K562 (cell line): ENCODE measurements around the gene ROPN1L. TPM values are rescaled to one million over a fixed set of nuclear protein-coding genes. Genes with fewer than 3 reads are reported as not detected.

Source experiments
- BCL6 ChIP-seq: fragments of 250-450 bp; sonication (Bioruptor Pico); IDR thresholded peaks from 2 replicates; pipeline ENCODE4 v1.4.0; 2020
- BDP1 ChIP-seq: IDR thresholded peaks from 3 replicates; pipeline ENCODE4 v1.6.1; 2011; ENCODE audit not compliant: insufficient read length, insufficient read depth
- CTBP1 ChIP-seq: fragments of 450-650 bp; IDR thresholded peaks from 2 replicates; pipeline ENCODE4 v1.6.1; 2016; ENCODE audit warnings: borderline replicate concordance
- GTF2B ChIP-seq: IDR thresholded peaks from 2 replicates; pipeline ENCODE4 v1.6.1; 2011; ENCODE audit not compliant: insufficient read length; ENCODE audit errors: extremely low read depth
- KDM1A ChIP-seq, 2 experiments: fragments of 450-650 bp; IDR thresholded peaks; 2 replicates each; pipeline ENCODE4 v1.6.1; 2016; ENCODE audit warnings: mild to moderate bottlenecking in 2 of 2
- KLF1 ChIP-seq: fragments of 450-650 bp; IDR thresholded peaks from 2 replicates; pipeline ENCODE4 v1.6.1; 2016; ENCODE audit warnings: missing genetic modification characterization, missing compliant biosample characterization
- MYNN ChIP-seq, 2 experiments: sonication (generic); formaldehyde crosslinking in 1 of 2; IDR thresholded peaks; 2 replicates each; pipeline versions ENCODE4 v1.5.0 to v1.6.1; 2016 to 2020; ENCODE audit warnings: antibody characterized with exemption in 1 of 2, missing genetic modification reagents in 1 of 2
- NCOA1 ChIP-seq: fragments of 450-650 bp; IDR thresholded peaks from 2 replicates; pipeline ENCODE4 v1.6.1; 2016; ENCODE audit warnings: low read depth
- NEUROD1 ChIP-seq: fragments of 150-350 bp; IDR thresholded peaks from 2 replicates; pipeline ENCODE4 v1.6.1; 2014; ENCODE audit warnings: borderline replicate concordance, low read length, low read depth; ENCODE audit not compliant: partially characterized antibody
- NR3C1 ChIP-seq: sonication (generic); formaldehyde crosslinking; IDR thresholded peaks from 2 replicates; pipeline ENCODE4 v1.8.1; 2022; ENCODE audit warnings: missing genetic modification reagents
- PHB2 ChIP-seq: fragments of 450-650 bp; IDR thresholded peaks from 2 replicates; pipeline ENCODE4 v1.6.1; 2017; ENCODE audit warnings: low read depth
- PHF20 ChIP-seq: fragments of 450-650 bp; IDR thresholded peaks from 2 replicates; pipeline ENCODE4 v1.6.1; 2018; ENCODE audit not compliant: partially characterized antibody
- PTRF ChIP-seq: fragments of 450-650 bp; IDR thresholded peaks from 2 replicates; pipeline ENCODE4 v1.6.1; 2016; ENCODE audit warnings: mild to moderate bottlenecking, missing genetic modification characterization, missing compliant biosample characterization
- PURB ChIP-seq: sonication (generic); formaldehyde crosslinking; IDR thresholded peaks from 2 replicates; pipeline ENCODE4 v1.9.0; 2021; ENCODE audit warnings: low read depth, mild to moderate bottlenecking, missing genetic modification reagents
- PYGO2 ChIP-seq: fragments of 450-650 bp; IDR thresholded peaks from 2 replicates; pipeline ENCODE4 v1.6.1; 2016; ENCODE audit warnings: mild to moderate bottlenecking, missing genetic modification characterization, moderate library complexity, missing compliant biosample characterization
- RCOR1 ChIP-seq, 2 experiments: IDR thresholded peaks; 2 replicates each; pipeline ENCODE4 v1.6.1; 2012; ENCODE audit warnings: low read depth in 2 of 2, low read length in 2 of 2, borderline replicate concordance in 1 of 2, improper control_type of control experiment in 1 of 2
- SMARCA4 ChIP-seq: fragments of 450-650 bp; IDR thresholded peaks from 2 replicates; pipeline ENCODE4 v1.6.1; 2016
- SP1 ChIP-seq: sonication (generic); formaldehyde crosslinking; IDR thresholded peaks from 2 replicates; pipeline ENCODE4 v1.8.1; 2022; ENCODE audit warnings: mild to moderate bottlenecking, missing genetic modification reagents
- SRF ChIP-seq, 2 experiments: fragments of 250-450, 450-650 bp in 1 of 2; sonication (Bioruptor Pico) in 1 of 2; sonication (generic) in 1 of 2; formaldehyde crosslinking; IDR thresholded peaks; 2 replicates each; pipeline versions ENCODE4 v1.5.0 to v1.5.1; 2020 to 2022; ENCODE audit warnings: mild to moderate bottlenecking in 1 of 2, missing genetic modification reagents in 1 of 2
- U2AF2 ChIP-seq: fragments of 200-400 bp; formaldehyde crosslinking; optimal IDR thresholded peaks from 2 replicates; pipeline ENCODE3; 2017; ENCODE audit warnings: low read depth, mild to moderate bottlenecking, low read length
- ZBTB34 ChIP-seq: fragments of 250-450 bp; sonication (Bioruptor Pico); IDR thresholded peaks from 2 replicates; pipeline ENCODE4 v1.8.0; 2021; ENCODE audit warnings: mild to moderate bottlenecking, moderate library complexity
- ZFP30 ChIP-seq: fragments of 250-450 bp; sonication (Bioruptor Pico); IDR thresholded peaks from 2 replicates; pipeline ENCODE4 v1.8.0; 2022; ENCODE audit warnings: moderate library complexity, mild to moderate bottlenecking, inconsistent platforms, borderline replicate concordance
- ZHX1 ChIP-seq: fragments of 150-350 bp; conservative IDR thresholded peaks from 2 replicates; pipeline ENCODE4 v1.6.1; 2014; ENCODE audit warnings: low read length
- ZKSCAN8 ChIP-seq: fragments of 200-800 bp; sonication (Bioruptor generic); IDR thresholded peaks from 2 replicates; pipeline ENCODE4 v1.6.1; 2016; ENCODE audit warnings: missing genetic modification characterization, missing compliant biosample characterization
- ZNF354B ChIP-seq: fragments of 250-450 bp; sonication (Bioruptor Pico); IDR thresholded peaks from 2 replicates; pipeline ENCODE4 v1.4.0; 2020
- ZNF436 ChIP-seq: fragments of 250-450, 450-650 bp; sonication (Bioruptor Pico); formaldehyde crosslinking; IDR thresholded peaks from 2 replicates; pipeline ENCODE4 v1.7.0; 2020; ENCODE audit warnings: mild to moderate bottlenecking
- ZNF444 ChIP-seq: fragments of 250-450 bp; sonication (Bioruptor Pico); IDR thresholded peaks from 2 replicates; pipeline ENCODE4 v1.4.0; 2020; ENCODE audit warnings: mild to moderate bottlenecking, moderate library complexity
- polyA plus RNA-seq, 8 experiments: library from polyadenylated mRNA; depleted of rRNA in 4 of 8; stranded (reverse) in 5 of 8; unstranded in 3 of 8; fragments of >200 nt; fragmentation: Nextera tagmentation in 2 of 8; fragmentation: Illumina TruSeq in 1 of 8; extraction: Ambion mirVana in 2 of 8; extraction: Trizol in 1 of 8; gene quantifications; 2 replicates each; pipeline versions ENCODE4 v1.2.1 to v1.2.3, GENCODE V29; 2011 to 2014; ENCODE audit warnings: inconsistent platforms in 1 of 8, missing spikeins in 1 of 8
- total RNA-seq, 7 experiments: library from RNA; depleted of rRNA in 6 of 7; stranded (reverse); fragments of >200 nt in 6 of 7; fragmentation: Illumina TruSeq in 2 of 7; extraction: Trizol in 2 of 7; gene quantifications; 2 replicates each; pipeline versions ENCODE4 v1.2.1 to v1.2.3, GENCODE V29; 2011 to 2021; ENCODE audit warnings: low replicate concordance in 1 of 7

The ROPN1L gene
- total and polyA plus RNA-seq, 9 of the 15 experiments (the other 6 are each of a cell fraction or from before 2014, with no cell fraction given): 0.04 to 0.85 (median 0.24) TPM; not detected in 3

GRCh38 chr5:10505517-10506095, 63.9 kb downstream of the ROPN1L start (continued):
- TF ChIP-seq NCOA1 (peak; percentile 76), SRF (CRISPR knock-in tag; IDR thresholded peaks at IDR 0.05) (peak; percentile 87 to 98; a peak in 3 of 4 replicates), PHF20 (no peak), NR3C1 (CRISPR knock-in tag) (no peak), ZKSCAN8 (CRISPR knock-in tag) (peak; percentile 82; the same call in 1 of the 2 replicates), ZFP30 (CRISPR knock-in tag) (no peak), BCL6 (CRISPR knock-in tag) (no peak), PTRF (tag) (no peak), ZNF436 (CRISPR knock-in tag) (no peak), U2AF2 (no peak), PHB2 (no peak; the same call in 1 of the 2 replicates), SMARCA4 (peak; percentile 89), GTF2B (no peak), ZBTB34 (CRISPR knock-in tag) (no peak), SP1 (CRISPR knock-in tag) (peak; percentile 57), MYNN (IDR thresholded peaks at IDR 0.05) (peak; percentile 40; the same call in 1 of the 2 replicates), MYNN (CRISPR knock-in tag; IDR thresholded peaks at IDR 0.05) (no peak), CTBP1 (peak; percentile 94), BDP1 (no peak), RCOR1 (IDR thresholded peaks at IDR 0.05; ENCODE audit: borderline replicate concordance in 1 of 2, low read depth in 2 of 2, low read length in 2 of 2) (peak in 1 of 2 experiments; percentile 31; a peak in 1 of 4 replicates), PYGO2 (tag) (peak; percentile 53; the same call in 1 of the 2 replicates), ZNF444 (CRISPR knock-in tag) (no peak), NEUROD1 (peak; percentile 28), ZNF354B (CRISPR knock-in tag) (peak; percentile 30; the same call in 1 of the 2 replicates), PURB (CRISPR knock-in tag) (no peak), ZHX1 (no peak), KLF1 (no peak), KDM1A (IDR thresholded peaks at IDR 0.05) (0 out of 4 replicates have a peak, but pooled peaks of 1 of the 2 experiments have one; percentile 18)
